ENCODE results near the gene MGMT. TPM values are rescaled to one million over a fixed set of nuclear protein-coding genes. Genes with fewer than 3 reads are reported as not detected.
A peak's percentile ranks its signal among the peaks of the same experiment; 100 is the strongest.

Gene MGMT
- total and polyA plus RNA-seq, 7 donors = 4.2 to 13.3 (median 7.5) TPM

DNA sequence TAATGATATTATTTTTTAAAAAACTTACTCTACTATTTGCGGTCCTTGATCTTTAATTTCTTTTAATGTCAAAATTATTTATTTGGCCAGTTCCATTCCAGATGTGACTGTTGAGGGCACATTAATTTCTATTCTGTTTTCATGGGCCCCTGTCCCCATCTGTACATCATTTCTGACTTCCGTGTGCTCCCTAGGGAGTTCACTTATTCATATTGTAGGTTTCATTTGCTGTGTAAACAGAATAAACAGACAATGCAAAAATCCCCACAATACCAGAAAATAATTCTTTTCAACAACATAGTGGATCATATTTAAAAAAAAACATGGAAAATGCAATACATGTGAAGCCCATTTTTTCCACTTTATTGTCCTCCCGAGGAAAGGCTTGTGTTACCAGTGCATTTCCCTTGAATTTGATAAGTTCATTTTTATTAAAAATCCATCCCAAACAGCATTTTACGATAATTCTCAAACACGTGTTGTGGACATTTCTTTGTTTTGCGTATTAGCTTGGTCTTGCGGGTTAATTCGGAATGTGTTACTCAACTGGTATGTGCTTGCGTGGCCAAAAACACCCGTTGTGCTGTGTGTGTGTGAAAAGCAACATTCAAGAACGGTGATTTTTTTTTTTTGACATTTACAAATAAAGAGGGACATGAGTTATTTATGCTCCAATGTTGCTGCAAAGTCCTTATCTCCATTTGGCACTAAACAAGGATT, 138.4 kb downstream of the MGMT start:
- TF ChIP-seq, protein P1, sequence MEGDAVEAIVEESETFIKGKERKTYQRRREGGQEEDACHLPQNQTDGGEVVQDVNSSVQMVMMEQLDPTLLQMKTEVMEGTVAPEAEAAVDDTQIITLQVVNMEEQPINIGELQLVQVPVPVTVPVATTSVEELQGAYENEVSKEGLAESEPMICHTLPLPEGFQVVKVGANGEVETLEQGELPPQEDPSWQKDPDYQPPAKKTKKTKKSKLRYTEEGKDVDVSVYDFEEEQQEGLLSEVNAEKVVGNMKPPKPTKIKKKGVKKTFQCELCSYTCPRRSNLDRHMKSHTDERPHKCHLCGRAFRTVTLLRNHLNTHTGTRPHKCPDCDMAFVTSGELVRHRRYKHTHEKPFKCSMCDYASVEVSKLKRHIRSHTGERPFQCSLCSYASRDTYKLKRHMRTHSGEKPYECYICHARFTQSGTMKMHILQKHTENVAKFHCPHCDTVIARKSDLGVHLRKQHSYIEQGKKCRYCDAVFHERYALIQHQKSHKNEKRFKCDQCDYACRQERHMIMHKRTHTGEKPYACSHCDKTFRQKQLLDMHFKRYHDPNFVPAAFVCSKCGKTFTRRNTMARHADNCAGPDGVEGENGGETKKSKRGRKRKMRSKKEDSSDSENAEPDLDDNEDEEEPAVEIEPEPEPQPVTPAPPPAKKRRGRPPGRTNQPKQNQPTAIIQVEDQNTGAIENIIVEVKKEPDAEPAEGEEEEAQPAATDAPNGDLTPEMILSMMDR (IDR thresholded peaks at IDR 0.05) = no peak
- no peak for DNase-seq
- Histone ChIP-seq H3K9me3 (no peaks in the 10 kb centered on the region), H3K27me3 (ENCODE audit: insufficient read depth in 3 of 3, low read length in 2 of 3) (no peaks in the 10 kb centered on the region), H3K27ac (no peak overlapping the region), H3K4me1 (no peaks in the 10 kb centered on the region), H3K4me3 (peak overlapping the region; percentile 19), H3K36me3 (ENCODE audit: insufficient read depth in 1 of 2, low read depth in 1 of 2) (no peaks in the 10 kb centered on the region)
- no peak for ATAC-seq
- intact Hi-C loops (cut with DNase I) = no loop called here
- 55 to 70% (median 58%) methylated on average over 11 of the region's 11 CpGs for WGBS, 3 donors

DNA sequence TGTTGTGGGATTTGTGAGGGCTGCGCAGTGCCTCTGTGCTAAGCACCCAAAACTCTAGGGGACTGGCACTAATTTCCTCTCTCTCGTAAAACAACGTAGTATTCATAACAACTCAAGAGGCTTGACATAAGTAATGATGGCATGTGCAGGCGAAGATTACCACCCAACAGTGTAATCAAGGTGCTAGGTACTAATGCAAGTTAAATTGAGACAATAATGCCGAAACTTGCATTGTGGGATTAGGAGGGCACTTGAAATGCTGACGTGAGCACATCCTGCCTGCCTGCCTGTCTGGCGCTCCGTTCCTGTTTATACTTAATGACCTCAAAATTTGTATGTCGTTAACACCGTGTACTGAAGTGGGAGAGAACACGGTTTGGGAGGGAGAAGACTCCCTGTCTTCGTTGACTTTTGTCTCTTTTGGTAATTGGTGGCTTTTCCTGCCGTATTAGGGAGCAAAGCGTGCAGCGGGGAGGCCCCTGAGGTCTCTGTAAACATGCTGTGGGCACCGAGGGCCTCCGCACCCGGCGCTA, 139.0 kb downstream of the MGMT start:
- no peak for ATAC-seq
- Histone ChIP-seq H3K27ac (no peak overlapping the region), H3K27me3 (ENCODE audit: insufficient read depth in 3 of 3, low read length in 2 of 3) (no peaks in the 10 kb centered on the region), H3K4me1 (no peaks in the 10 kb centered on the region), H3K36me3 (ENCODE audit: insufficient read depth in 1 of 2, low read depth in 1 of 2) (no peaks in the 10 kb centered on the region), H3K4me3 (peak overlapping the region; percentile 19), H3K9me3 (no peaks in the 10 kb centered on the region)
- 55 to 64% (median 62%) methylated on average over 19 of the region's 19 CpGs for WGBS, 3 donors
- no peak for DNase-seq
- intact Hi-C loops (cut with DNase I) = no loop called here
- TF ChIP-seq, protein P1 (IDR thresholded peaks at IDR 0.05) = no peak

DNA sequence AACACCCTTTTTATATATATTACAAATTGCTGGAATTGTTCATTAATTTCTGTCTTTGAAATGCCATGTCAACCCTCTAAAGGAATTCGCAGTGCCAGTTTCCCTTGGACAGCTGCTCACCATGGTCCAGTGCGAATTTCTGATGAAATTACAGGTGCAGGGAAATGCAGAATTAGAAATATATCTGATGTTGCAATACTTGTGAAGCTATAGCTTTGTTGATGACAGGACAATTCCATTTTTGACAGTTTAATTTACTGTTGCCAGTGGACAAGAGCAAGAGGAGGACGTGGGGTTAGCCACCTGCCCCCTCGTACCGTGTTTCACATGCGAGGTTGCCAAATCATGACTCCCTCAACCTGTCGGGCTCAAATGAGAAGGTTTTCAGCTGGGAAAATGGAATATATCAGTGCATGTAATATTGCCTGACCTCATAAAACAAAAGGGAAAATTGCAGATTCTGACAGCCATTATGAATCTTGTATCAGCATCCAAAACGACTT, 140.6 kb downstream of the MGMT start:
- DNase-seq = no peak
- no peak overlapping the region for H3K4me3 ChIP-seq
- no peaks in the 10 kb centered on the region for H3K9me3 ChIP-seq
- H3K27ac ChIP-seq = no peak overlapping the region
- TF ChIP-seq, protein P1 (IDR thresholded peaks at IDR 0.05) = no peak
- intact Hi-C loops (cut with DNase I) = no loop called here
- no peaks in the 10 kb centered on the region for H3K27me3 ChIP-seq (ENCODE audit: insufficient read depth in 3 of 3, low read length in 2 of 3)
- no peaks in the 10 kb centered on the region for H3K36me3 ChIP-seq (ENCODE audit: insufficient read depth in 1 of 2, low read depth in 1 of 2)
- no peak for ATAC-seq
- H3K4me1 ChIP-seq = no peaks in the 10 kb centered on the region
- WGBS, 3 donors = 86 to 93% (median 90%) methylated on average over 8 of the region's 8 CpGs

DNA sequence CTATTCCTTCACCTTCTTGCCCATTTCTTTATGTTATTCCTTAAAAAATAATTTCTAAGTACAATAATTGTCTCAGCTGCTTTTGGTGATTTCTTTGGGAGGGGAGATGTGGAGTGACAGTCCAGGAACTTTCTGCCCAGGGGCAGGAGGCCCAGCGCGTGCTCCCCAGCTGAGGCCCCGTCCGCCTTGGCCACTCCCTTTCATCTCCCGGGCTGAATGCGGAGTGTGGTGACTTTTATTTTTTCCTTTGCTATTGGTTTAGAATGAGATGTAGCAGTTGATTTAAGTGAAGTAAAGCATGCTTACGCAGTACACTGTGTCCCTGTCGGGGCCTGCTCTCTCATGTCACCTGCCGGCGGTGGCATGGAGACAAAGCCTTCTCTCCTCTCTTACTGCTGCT, 141.6 kb downstream of the MGMT start:
- no peak overlapping the region for H3K4me3 ChIP-seq
- TF ChIP-seq, protein P1 (IDR thresholded peaks at IDR 0.05) = no peak
- no peaks in the 10 kb centered on the region for H3K4me1 ChIP-seq
- no peaks in the 10 kb centered on the region for H3K9me3 ChIP-seq
- intact Hi-C loops (cut with DNase I) = no loop called here
- ATAC-seq (no peak), DNase-seq (no peak)
- H3K36me3 ChIP-seq (ENCODE audit: insufficient read depth in 1 of 2, low read depth in 1 of 2) = no peaks in the 10 kb centered on the region
- no peak overlapping the region for H3K27ac ChIP-seq
- 96 to 98% (median 96%) methylated on average over 10 of the region's 10 CpGs for WGBS, 3 donors
- no peaks in the 10 kb centered on the region for H3K27me3 ChIP-seq (ENCODE audit: insufficient read depth in 3 of 3, low read length in 2 of 3)
